Measurements from ENCODE around the gene PIP5K1B. TPM values are rescaled to one million over a fixed set of nuclear protein-coding genes. Genes with fewer than 3 reads are reported as not detected.

The PIP5K1B gene
- total RNA-seq, 1 experiment from 2014 or later, result 2.5 TPM

DNA sequence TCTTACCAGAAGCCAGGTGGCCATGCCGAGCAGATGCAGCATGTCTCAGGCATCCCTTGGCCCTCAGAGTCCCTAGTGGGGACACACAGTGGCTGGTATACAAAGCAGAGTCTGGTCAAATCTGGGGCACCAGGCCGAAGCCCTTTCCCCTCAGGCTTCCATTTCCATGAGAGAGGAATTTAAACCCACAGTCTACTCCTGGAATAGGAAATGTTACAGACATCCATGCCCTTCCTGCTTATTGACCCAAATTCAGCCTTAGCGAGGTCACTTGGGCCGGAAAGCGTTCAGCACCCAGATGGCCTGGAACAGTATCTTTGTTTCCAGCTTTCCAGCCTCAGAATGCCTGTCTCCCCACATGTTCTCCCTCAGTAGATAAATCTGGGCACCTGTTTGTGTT, 131.7 kb downstream of the PIP5K1B start:
- no peak overlapping the region for H3K14ac ChIP-seq (ENCODE audit: insufficient read depth, low read length)
- no peak overlapping the region for H4K91ac ChIP-seq (ENCODE audit: insufficient read length, low read depth, low read length)
- Mint-ChIP-seq H3K27me3 (ENCODE audit: low read depth) (no peaks in the 10 kb centered on the region), H3K27ac (peak overlapping the region in 1 of 3 experiments; percentile 46; a peak in 1 of 7 replicates), H3K4me3 (no peak overlapping the region), H3K36me3 (ENCODE audit: insufficient read depth in 1 of 3, low read depth in 3 of 3) (no peaks in the 10 kb centered on the region; a peak in 1 of 7 replicates), H3K4me1 (no peaks in the 10 kb centered on the region), H3K9me3 (no peaks in the 10 kb centered on the region; a peak in 1 of 5 replicates)
- H3K79me1 ChIP-seq (ENCODE audit: insufficient read depth, low read depth, low read length, poor library complexity, severe bottlenecking), result no peaks in the 10 kb centered on the region
- no peak overlapping the region for H3K9ac ChIP-seq (ENCODE audit: extremely low read depth, insufficient read length, low read length)
- TF ChIP-seq CTCF (conservative IDR thresholded peaks at IDR 0.05), result no peak
- no CpG with 5 or more reads among the region's 5 CpGs for WGBS (ENCODE audit: extremely low coverage, insufficient read length, low lambda C conversion rate)
- peaks cover 5% of the 10 kb centered on the region; the same call in 1 of the 2 replicates for H3K4me1 ChIP-seq (ENCODE audit: insufficient read depth, low read length)
- H3K56ac ChIP-seq (ENCODE audit: insufficient read length, low read depth, low read length), result no peak overlapping the region
- H3K18ac ChIP-seq (ENCODE audit: insufficient read length, low read depth, low read length), result no peak overlapping the region
- no peak overlapping the region for H3K27ac ChIP-seq (ENCODE audit: insufficient read length, low read depth, low read length)
- H4K20me1 ChIP-seq (ENCODE audit: control insufficient read depth, insufficient read depth, insufficient read length), result no peaks in the 10 kb centered on the region
- H3K23me2 ChIP-seq (ENCODE audit: insufficient read length, low read depth, low read length, poor library complexity, severe bottlenecking), result no peaks in the 10 kb centered on the region
- no peaks in the 10 kb centered on the region for H3K79me2 ChIP-seq (ENCODE audit: insufficient read depth, low read length)
- no peak overlapping the region for H2BK20ac ChIP-seq (ENCODE audit: low read depth, low read length, poor library complexity, severe bottlenecking)
- H2BK5ac ChIP-seq (ENCODE audit: insufficient read length, low read length), result no peak overlapping the region
- no peak overlapping the region for H3K4me2 ChIP-seq (ENCODE audit: insufficient read depth, insufficient read length, low read length)
- no peak overlapping the region for H2AFZ ChIP-seq (ENCODE audit: low read length)
- H4K5ac ChIP-seq (ENCODE audit: insufficient read length, low read depth, low read length), result no peak overlapping the region
- H2BK15ac ChIP-seq (ENCODE audit: low read depth, low read length), result peak overlapping the region; percentile 91; the same call in 1 of the 2 replicates
- no peak overlapping the region for H3T11ph ChIP-seq (ENCODE audit: low read length)
- no peak overlapping the region for H4K8ac ChIP-seq (replicated peaks; ENCODE audit: insufficient read length, low read depth, low read length)
- H3K9me3 ChIP-seq (ENCODE audit: control insufficient read depth, low read depth, low read length), result no peaks in the 10 kb centered on the region
- H3K23ac ChIP-seq (ENCODE audit: insufficient read length, low read depth, low read length), result no peak overlapping the region
- no peak for DNase-seq
- H3K27me3 ChIP-seq (ENCODE audit: insufficient read depth, low read length), result no peaks in the 10 kb centered on the region
- H3K4ac ChIP-seq (ENCODE audit: low read depth, low read length), result no peak overlapping the region
- peak overlapping the region; percentile 55 for H2AK5ac ChIP-seq (ENCODE audit: insufficient read length, low read length)
- H2BK12ac ChIP-seq (ENCODE audit: insufficient read length, low read depth, low read length), result no peak overlapping the region
- H2BK120ac ChIP-seq (ENCODE audit: low read depth, low read length, poor library complexity, severe bottlenecking), result no peak overlapping the region
